Gastrocnemius medialis (tissue), 4 donors: Measurements from ENCODE around the gene SUPT7L. TPM values are rescaled to one million over a fixed set of nuclear protein-coding genes. Genes with fewer than 3 reads are reported as not detected.
"Not testable (repeated sequence)": the region's sequence is repeated elsewhere in the genome, so short reads cannot be mapped to it uniquely, and the experiment has no call there.

Experiments
- ATAC-seq, 2 donors: fragments of 150-250 bp; one replicate each; pipeline ENCODE4 v1.9.1; 2016
- DNase-seq, 2 donors: peaks; one replicate each; pipeline ENCODE4 v3.0.0-alpha.2; 2019
- H3K27ac ChIP-seq, 4 donors: fragments of 200-600 bp; sonication (generic); 1 replicate in 1 of 4; 2 replicates in 3 of 4; pipeline ENCODE4 v1.5.1; 2016 to 2018; ENCODE audit warnings: mild to moderate bottlenecking in 2 of 4, moderate library complexity in 1 of 4
- H3K27me3 ChIP-seq, 3 donors: fragments of 200-600 bp; sonication (generic) in 2 of 3; 1 replicate in 1 of 3; 2 replicates in 2 of 3; pipeline versions ENCODE4 v1.5.1 to v1.6.0; 2016 to 2019; ENCODE audit warnings: mild to moderate bottlenecking in 1 of 3, moderate library complexity in 1 of 3
- H3K36me3 ChIP-seq, 2 donors: fragments of 200-600 bp; sonication (generic) in 1 of 2; one replicate each; pipeline ENCODE4 v1.5.1; 2017 to 2018
- H3K4me1 ChIP-seq, 2 donors: fragments of 200-600 bp; sonication (generic) in 1 of 2; one replicate each; pipeline ENCODE4 v1.5.1; 2016 to 2017; ENCODE audit warnings: mild to moderate bottlenecking in 2 of 2
- H3K4me3 ChIP-seq, 4 donors: fragments of 200-600 bp; sonication (generic) in 3 of 4; 1 replicate in 1 of 4; 2 replicates in 3 of 4; pipeline ENCODE4 v1.5.1; 2016 to 2019; ENCODE audit warnings: mild to moderate bottlenecking in 2 of 4
- H3K9me3 ChIP-seq, 3 donors: fragments of 200-600 bp; sonication (generic) in 2 of 3; 1 replicate in 1 of 3; 2 replicates in 2 of 3; pipeline ENCODE4 v1.5.1; 2016 to 2019
- POLR2A ChIP-seq, 2 donors: fragments of 450-650 bp; IDR thresholded peaks; one replicate each; pipeline ENCODE4 v1.6.1; 2017; ENCODE audit warnings: antibody characterized with exemption in 2 of 2, mild to moderate bottlenecking in 2 of 2, moderate library complexity in 2 of 2
- in situ Hi-C, 4 donors: fragments of 200-750 bp; cut with MboI; loops; one replicate each; pipeline versions ENCODE4 v1.15.0 to v1.8.0; 2017; ENCODE audit warnings: low sequenced_read_pairs in 4 of 4
- intact Hi-C: fragments of 100-400 bp; cut with DNase I; formaldehyde crosslinking; loops from one replicate; pipeline ENCODE4 v1.15.1; 2023; ENCODE audit warnings: low total_unique reads
- total RNA-seq, 4 donors: library from RNA; depleted of rRNA; stranded (reverse); fragments of >200 nt; gene quantifications; one replicate each; pipeline versions ENCODE4 v1.1.0 to v1.2.3, GENCODE V29; 2016
- TF ChIP-seq, protein P1 (sequence below), 5 experiments: fragments of 450-650 bp in 3 of 5; fragments of 200-600 bp in 2 of 5; sonication (generic) in 2 of 5; IDR thresholded peaks in 4 of 5; conservative IDR thresholded peaks in 1 of 5; 1 replicate in 4 of 5; 2 replicates in 1 of 5; pipeline ENCODE4 v1.5.1; 2016 to 2019; ENCODE audit warnings: antibody characterized with exemption in 5 of 5, mild to moderate bottlenecking in 3 of 5, moderate library complexity in 3 of 5

The SUPT7L gene
- total RNA-seq, 4 donors from 2014 or later = 14.6 to 26.0 (median 21.9) TPM

GRCh38 chr2:27634291-27634690 lies 29.1 kb downstream of the SUPT7L start:
- TF ChIP-seq POLR2A (IDR thresholded peaks at IDR 0.05) = no peak
- TF ChIP-seq, protein P1, sequence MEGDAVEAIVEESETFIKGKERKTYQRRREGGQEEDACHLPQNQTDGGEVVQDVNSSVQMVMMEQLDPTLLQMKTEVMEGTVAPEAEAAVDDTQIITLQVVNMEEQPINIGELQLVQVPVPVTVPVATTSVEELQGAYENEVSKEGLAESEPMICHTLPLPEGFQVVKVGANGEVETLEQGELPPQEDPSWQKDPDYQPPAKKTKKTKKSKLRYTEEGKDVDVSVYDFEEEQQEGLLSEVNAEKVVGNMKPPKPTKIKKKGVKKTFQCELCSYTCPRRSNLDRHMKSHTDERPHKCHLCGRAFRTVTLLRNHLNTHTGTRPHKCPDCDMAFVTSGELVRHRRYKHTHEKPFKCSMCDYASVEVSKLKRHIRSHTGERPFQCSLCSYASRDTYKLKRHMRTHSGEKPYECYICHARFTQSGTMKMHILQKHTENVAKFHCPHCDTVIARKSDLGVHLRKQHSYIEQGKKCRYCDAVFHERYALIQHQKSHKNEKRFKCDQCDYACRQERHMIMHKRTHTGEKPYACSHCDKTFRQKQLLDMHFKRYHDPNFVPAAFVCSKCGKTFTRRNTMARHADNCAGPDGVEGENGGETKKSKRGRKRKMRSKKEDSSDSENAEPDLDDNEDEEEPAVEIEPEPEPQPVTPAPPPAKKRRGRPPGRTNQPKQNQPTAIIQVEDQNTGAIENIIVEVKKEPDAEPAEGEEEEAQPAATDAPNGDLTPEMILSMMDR (IDR thresholded peaks at IDR 0.05 in 4 of 5, conservative IDR thresholded peaks at IDR 0.05 in 1 of 5) = no peak
- Histone ChIP-seq H3K27ac (no peak overlapping the region), H3K27me3 (no peaks in the 10 kb centered on the region), H3K4me3 (no peak overlapping the region), H3K36me3 (peaks cover 2 to 88% of the 10 kb centered on the region in 2 donors), H3K4me1 (peaks cover 8 to 9% of the 10 kb centered on the region in 2 donors), H3K9me3 (no peaks in the 10 kb centered on the region)
- intact Hi-C loops = no loop called here
- in situ Hi-C loops = loop anchor here in 1 of 4 donors (25.0 kb wide), 1 partner anchor 172 kb away; no protein-coding TSS in a partner anchor
- no peak for DNase-seq
- no peak for ATAC-seq

GRCh38 chr2:27630257-27630656 lies 33.2 kb downstream of the SUPT7L start:
- H3K4me3 ChIP-seq, H3K27ac ChIP-seq, H3K9me3 ChIP-seq, DNase-seq, ATAC-seq, H3K27me3 ChIP-seq, intact Hi-C loops: not testable (repeated sequence)
- Histone ChIP-seq H3K36me3 (peaks cover 0 to 47% of the 10 kb centered on the region in 2 donors), H3K4me1 (peaks cover 17 to 27% of the 10 kb centered on the region in 2 donors)
- in situ Hi-C loops = loop anchor here in 1 of 4 donors (25.0 kb wide), 1 partner anchor 168 kb away; no protein-coding TSS in a partner anchor

GRCh38 chr2:27628767-27629709 lies 34.4 kb downstream of the SUPT7L start, which contains the start of the genes CCDC121 and GPN1:
Gene CCDC121 (minus strand): TSS chr2:27629012. CDS start chr2:27627799, 1,213 bp downstream.
Gene GPN1 (plus strand): TSS chr2:27629050. CDS start chr2:27629059, 9 bp downstream.
- peak; percentile 49 to 50 for TF ChIP-seq POLR2A (IDR thresholded peaks at IDR 0.05)
- TF ChIP-seq, protein P1 (IDR thresholded peaks at IDR 0.05 in 4 of 5, conservative IDR thresholded peaks at IDR 0.05 in 1 of 5) = no peak

DNA sequence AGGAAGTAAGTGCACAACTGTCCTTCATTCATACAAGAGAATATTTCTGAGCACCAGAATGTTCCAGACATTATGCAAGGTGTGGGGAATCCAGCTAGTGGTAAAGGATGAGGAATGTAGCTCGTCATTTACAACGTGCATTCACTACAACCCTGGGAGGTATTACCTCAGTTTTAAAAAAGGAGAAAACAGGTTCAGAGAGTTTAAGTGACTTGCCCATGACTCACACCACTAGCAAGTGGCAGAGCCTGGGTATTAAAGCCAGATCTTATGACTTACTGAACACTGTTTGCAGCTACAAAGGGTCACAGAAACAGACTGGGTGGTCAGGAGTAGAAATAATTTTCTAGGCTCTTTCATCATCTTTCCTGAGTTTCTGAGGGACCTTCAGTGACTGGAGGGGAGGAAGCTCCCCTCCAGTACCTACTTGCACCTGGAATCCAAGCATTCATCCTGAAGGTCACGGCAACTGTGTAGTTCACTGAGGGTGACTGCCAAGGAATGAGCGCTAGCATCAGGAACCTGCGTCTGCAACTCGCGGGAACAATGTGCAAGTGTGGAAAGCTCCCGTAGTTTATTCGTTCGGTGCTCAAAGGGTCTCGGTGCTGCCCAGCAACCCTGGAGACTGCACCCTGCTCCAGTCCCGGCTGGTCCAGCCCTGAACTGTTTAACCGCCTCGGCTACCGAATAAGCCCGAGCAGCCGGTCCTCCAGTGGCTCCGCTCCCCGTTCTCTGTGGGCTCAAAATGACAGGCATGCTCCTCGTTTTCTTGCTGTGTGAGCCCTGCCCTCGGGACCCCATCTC lies 35.2 kb downstream of the SUPT7L start:
- intact Hi-C loops (loop anchor here (5.0 kb wide), 1 partner anchor 141 kb away; the partner anchor contains the start of gene IFT172), in situ Hi-C loops (loop anchor here in 1 of 4 donors (25.0 kb wide), 1 partner anchor 166 kb away; no protein-coding TSS in a partner anchor)
- Histone ChIP-seq H3K4me1 (peaks cover 17 to 27% of the 10 kb centered on the region in 2 donors), H3K36me3 (peaks cover 0 to 37% of the 10 kb centered on the region in 2 donors), H3K4me3 (peak overlapping the region; percentile 67 to 90 (median 87)), H3K27me3 (no peaks in the 10 kb centered on the region), H3K27ac (peak overlapping the region; percentile 77 to 84 (median 81)), H3K9me3 (no peaks in the 10 kb centered on the region)
- TF ChIP-seq, protein P1 (IDR thresholded peaks at IDR 0.05 in 4 of 5, conservative IDR thresholded peaks at IDR 0.05 in 1 of 5) = no peak
- no peak for TF ChIP-seq POLR2A (IDR thresholded peaks at IDR 0.05)
- DNase-seq = peak in 1 of 2 donors; percentile 16
- ATAC-seq = peak; percentile 42 to 53

More at GRCh38 chr2:27628767-27629709, 34.4 kb downstream of the SUPT7L start, which contains the start of the genes CCDC121 and GPN1:
- intact Hi-C loops = loop anchor here (1.0 to 5.0 kb wide), 2 partner anchors 142 to 220 kb away; partner anchors contain the start of genes IFT172 and PPM1G
- Histone ChIP-seq H3K4me1 (peaks cover 17 to 27% of the 10 kb centered on the region in 2 donors), H3K36me3 (peaks cover 0 to 39% of the 10 kb centered on the region in 2 donors), H3K9me3 (no peaks in the 10 kb centered on the region), H3K27ac (peak within 1 kb of the TSS; percentile 77 to 84 (median 81)), H3K27me3 (no peaks in the 10 kb centered on the region), H3K4me3 (peak within 1 kb of the TSS; percentile 67 to 90 (median 87))
- peak; percentile 93 to 94 for ATAC-seq
- DNase-seq = peak; percentile 72 to 80
- in situ Hi-C loops = loop anchor here in 1 of 4 donors (25.0 kb wide), 1 partner anchor 167 kb away; no protein-coding TSS in a partner anchor

GRCh38 chr2:27626921-27627320 lies 36.5 kb downstream of the SUPT7L start:
- Histone ChIP-seq H3K27ac (peak overlapping the region in 2 of 4 donors; percentile 83 to 84), H3K4me1 (peaks cover 17 to 27% of the 10 kb centered on the region in 2 donors), H3K36me3 (peaks cover 0 to 35% of the 10 kb centered on the region in 2 donors)
- in situ Hi-C loops = loop anchor here in 1 of 4 donors (25.0 kb wide), 1 partner anchor 165 kb away; no protein-coding TSS in a partner anchor
- not testable (repeated sequence) for H3K4me3 ChIP-seq, H3K9me3 ChIP-seq, ATAC-seq, DNase-seq, H3K27me3 ChIP-seq
- intact Hi-C loops = loop anchor here (5.0 kb wide), 1 partner anchor 140 kb away; the partner anchor contains the start of gene IFT172

DNA sequence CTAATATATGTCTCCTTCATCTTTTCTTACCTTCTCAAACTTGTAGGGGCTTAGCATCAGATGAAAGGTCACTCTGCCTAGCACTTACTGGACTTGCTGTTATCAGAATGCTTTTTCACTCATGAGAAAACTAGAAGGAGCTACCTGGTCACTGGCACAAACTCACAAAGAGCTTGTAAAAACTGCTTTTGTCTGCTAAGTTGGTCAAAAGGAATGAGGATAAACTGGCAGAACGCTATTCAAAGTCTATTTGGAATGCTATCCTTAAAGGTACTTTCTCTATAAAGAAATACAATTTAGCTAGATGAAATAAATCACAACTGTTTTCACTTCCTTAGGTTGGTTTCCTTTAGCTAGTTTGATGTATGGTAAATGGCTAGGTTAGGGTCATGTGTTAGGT lies 37.1 kb downstream of the SUPT7L start:
- DNase-seq, H3K4me3 ChIP-seq, ATAC-seq, H3K27me3 ChIP-seq, H3K9me3 ChIP-seq: not testable (repeated sequence)
- peaks cover 17 to 27% of the 10 kb centered on the region in 2 donors for H3K4me1 ChIP-seq
- intact Hi-C loops = loop anchor here (5.0 kb wide), 1 partner anchor 139 kb away; the partner anchor contains the start of gene IFT172
- in situ Hi-C loops = loop anchor here in 1 of 4 donors (25.0 kb wide), 1 partner anchor 164 kb away; no protein-coding TSS in a partner anchor
- H3K36me3 ChIP-seq = peaks cover 0 to 35% of the 10 kb centered on the region in 2 donors
- peak overlapping the region in 2 of 4 donors; percentile 31 to 35 for H3K27ac ChIP-seq
